ENCODE results near the gene ZNF497.
"Not testable (repeated sequence)": the region's sequence is repeated elsewhere in the genome, so short reads cannot be mapped to it uniquely, and the experiment has no call there.

ZNF497 gene

GRCh38 chr19:58393725-58394033 is 31.1 kb upstream of the ZNF497 start:
- DNase-seq: no peak

- no peak for DNase-seq
Observed at GRCh38 chr19:58392945-58393724, 30.6 kb upstream of the ZNF497 start.

- no peak for DNase-seq
Observed at GRCh38 chr19:58388175-58388526, 25.6 kb upstream of the ZNF497 start.

GRCh38 chr19:58387338-58388174 is 25.0 kb upstream of the ZNF497 start:
- DNase-seq: no peak

GRCh38 chr19:58386576-58387337 is 24.2 kb upstream of the ZNF497 start, which contains the start of gene RPS5:
TSS of gene RPS5 (plus strand) at chr19:58387269. CDS start at chr19:58388138, 869 bp downstream.
- DNase-seq: peak; percentile 91 to 97

- DNase-seq: peak; percentile 29 to 37
Observed at GRCh38 chr19:58385891-58386575, 23.5 kb upstream of the ZNF497 start.

- DNase-seq: no peak
Observed at GRCh38 chr19:58385313-58385890, 22.9 kb upstream of the ZNF497 start.

- no peak for DNase-seq
Observed at GRCh38 chr19:58382997-58383603, 20.5 kb upstream of the ZNF497 start.

- no peak for DNase-seq
Observed at GRCh38 chr19:58381460-58382212, 19.1 kb upstream of the ZNF497 start.

- peak; percentile 93 to 99 for DNase-seq
Observed at GRCh38 chr19:58380662-58381459, 18.3 kb upstream of the ZNF497 start, which contains the start of gene ZNF837. TSS of gene ZNF837 (minus strand) at chr19:58381030. CDS start at chr19:58369332, 11,698 bp downstream.

- DNase-seq: no peak
Observed at GRCh38 chr19:58380037-58380661, 17.6 kb upstream of the ZNF497 start.

GRCh38 chr19:58379246-58379645 is 16.7 kb upstream of the ZNF497 start:
- DNase-seq: no peak

GRCh38 chr19:58376724-58377123 is 14.2 kb upstream of the ZNF497 start:
- DNase-seq: not testable (repeated sequence)

GRCh38 chr19:58374200-58374599 is 11.6 kb upstream of the ZNF497 start:
- DNase-seq: no peak

GRCh38 chr19:58372311-58373133 is 10.0 kb upstream of the ZNF497 start:
- DNase-seq: no peak

GRCh38 chr19:58368561-58369360 is 6.2 kb upstream of the ZNF497 start:
- no peak for DNase-seq

GRCh38 chr19:58367698-58368454 is 5.3 kb upstream of the ZNF497 start:
- DNase-seq: no peak

Measured in stimulated activated CD4-positive, alpha-beta T cell treated with anti-CD3 and anti-CD28 coated beads, Interleukin-4, amount 100 ng/mL, for 4 hours (primary cell).